Activated CD8-positive, alpha-beta memory T cell treated with anti-CD3 and anti-CD28 coated beads, Interleukin-2, amount 10 ng/mL, durations not matched to agents 7 days and 5 days (primary cell): ENCODE results near the gene FAM83B. TPM values are rescaled to one million over a fixed set of nuclear protein-coding genes. Genes with fewer than 3 reads are reported as not detected.

Experiments
- ATAC-seq: fragments of 150-1000 bp; cut with Tn5 transposase; one replicate; pipeline ENCODE4 v1.10.0; 2021; ENCODE audit warnings: moderate library complexity
- CTCF ChIA-PET: fragments of 350-600 bp; sonication (Branson Sonifier 250); formaldehyde crosslinking; loops from one replicate; lab custom pipeline; 2021; ENCODE audit warnings: antibody characterized with exemption; lab: Charles Lee
- DNase-seq: peaks from one replicate; pipeline ENCODE4 v3.0.0-alpha.2; 2020
- H3K27ac Mint-ChIP-seq: one replicate; pipeline ENCODE4 v1.8.0; 2021; ENCODE audit warnings: mild to moderate bottlenecking, mixed read lengths
- H3K27me3 Mint-ChIP-seq: one replicate; pipeline ENCODE4 v1.8.0; 2021; ENCODE audit warnings: mixed read lengths
- H3K36me3 Mint-ChIP-seq: one replicate; pipeline ENCODE4 v1.8.0; 2021; ENCODE audit warnings: mild to moderate bottlenecking, mixed read lengths
- H3K4me1 Mint-ChIP-seq: one replicate; pipeline ENCODE4 v1.8.0; 2021; ENCODE audit warnings: mixed read lengths
- H3K4me3 Mint-ChIP-seq: one replicate; pipeline ENCODE4 v1.8.0; 2021; ENCODE audit warnings: mild to moderate bottlenecking, moderate library complexity, mixed read lengths
- H3K9me3 Mint-ChIP-seq: one replicate; pipeline ENCODE4 v1.8.0; 2022; ENCODE audit warnings: low read depth, mixed read lengths
- total RNA-seq, 2 experiments: library from RNA; stranded (reverse); gene quantifications; one replicate each; pipeline ENCODE4 v1.2.3, GENCODE V29; 2021

FAM83B gene
- total RNA-seq, 2 experiments from 2014 or later = not detected

DNA sequence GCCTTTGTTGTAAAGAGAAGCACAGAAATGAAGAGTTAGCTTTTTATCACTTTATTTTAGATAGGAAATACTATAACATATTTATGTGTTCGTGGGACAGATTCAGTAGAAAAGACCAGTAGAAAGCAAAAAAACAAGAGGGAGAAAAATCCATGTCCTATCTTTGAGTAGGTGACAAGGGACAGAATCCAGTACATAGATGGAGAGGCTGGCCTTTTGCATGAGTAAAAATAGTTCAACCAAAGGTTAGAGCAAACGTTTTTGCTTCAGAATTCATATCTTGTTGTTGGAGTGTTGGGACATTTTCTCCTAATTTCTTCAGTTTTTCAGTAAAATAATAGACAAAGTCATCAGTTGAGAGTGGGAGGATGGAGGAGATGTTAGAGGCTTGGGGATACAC lies 19.6 kb upstream of the FAM83B start:
- CTCF ChIA-PET = no interaction called here
- no peak for ATAC-seq
- Mint-ChIP-seq H3K4me1 (no peaks in the 10 kb centered on the region), H3K9me3 (peaks cover 25% of the 10 kb centered on the region), H3K27me3 (no peaks in the 10 kb centered on the region), H3K36me3 (no peaks in the 10 kb centered on the region), H3K4me3 (no peak overlapping the region), H3K27ac (no peak overlapping the region)
- DNase-seq = no peak

DNA sequence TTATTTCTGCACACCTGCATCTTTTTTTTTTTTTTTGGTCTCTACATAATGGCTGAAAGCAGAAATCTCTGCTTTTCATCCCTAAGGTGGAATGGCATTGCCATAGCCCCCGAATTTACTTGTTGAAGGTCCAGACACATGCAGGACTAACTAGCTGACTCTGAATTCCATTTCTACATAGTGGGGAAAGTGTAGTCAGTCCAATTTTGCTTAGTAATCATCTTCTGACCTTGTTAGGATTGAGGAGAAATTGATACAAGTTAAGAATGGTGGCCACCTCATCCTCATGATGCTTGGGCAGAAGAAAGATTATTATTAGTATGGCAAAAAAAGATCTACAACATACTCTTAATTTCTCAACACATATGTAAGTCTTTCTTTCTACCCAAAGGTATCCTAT lies 16.4 kb upstream of the FAM83B start:
- ATAC-seq = no peak
- H3K4me3 Mint-ChIP-seq = no peak overlapping the region
- no peaks in the 10 kb centered on the region for H3K36me3 Mint-ChIP-seq
- CTCF ChIA-PET = no interaction called here
- no peaks in the 10 kb centered on the region for H3K4me1 Mint-ChIP-seq
- H3K27me3 Mint-ChIP-seq = no peaks in the 10 kb centered on the region
- peaks cover 22% of the 10 kb centered on the region for H3K9me3 Mint-ChIP-seq
- H3K27ac Mint-ChIP-seq = no peak overlapping the region
- no peak for DNase-seq

DNA sequence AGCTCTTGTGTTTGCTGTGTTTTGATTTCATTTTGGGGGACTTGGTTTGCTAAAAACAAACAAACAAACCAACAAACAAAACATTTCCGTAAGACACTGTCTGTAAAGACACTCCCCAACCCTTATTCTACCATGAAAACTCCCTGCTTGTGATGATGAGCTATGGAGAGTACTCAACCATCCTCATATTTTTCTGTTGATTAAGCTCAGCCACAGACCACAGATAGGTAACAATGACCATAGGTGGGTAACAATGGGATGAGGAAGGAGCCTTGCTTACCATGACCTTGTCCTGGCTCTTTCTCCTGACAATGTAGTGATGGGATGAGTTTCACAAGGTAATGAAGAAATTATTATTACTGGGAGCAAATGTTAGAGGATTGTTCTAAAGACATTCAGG lies 11.4 kb upstream of the FAM83B start:
- Mint-ChIP-seq H3K9me3 (peaks cover 5% of the 10 kb centered on the region), H3K27ac (no peak overlapping the region), H3K4me3 (no peak overlapping the region), H3K36me3 (no peaks in the 10 kb centered on the region), H3K27me3 (no peaks in the 10 kb centered on the region), H3K4me1 (no peaks in the 10 kb centered on the region)
- CTCF ChIA-PET = no interaction called here
- no peak for ATAC-seq
- no peak for DNase-seq

DNA sequence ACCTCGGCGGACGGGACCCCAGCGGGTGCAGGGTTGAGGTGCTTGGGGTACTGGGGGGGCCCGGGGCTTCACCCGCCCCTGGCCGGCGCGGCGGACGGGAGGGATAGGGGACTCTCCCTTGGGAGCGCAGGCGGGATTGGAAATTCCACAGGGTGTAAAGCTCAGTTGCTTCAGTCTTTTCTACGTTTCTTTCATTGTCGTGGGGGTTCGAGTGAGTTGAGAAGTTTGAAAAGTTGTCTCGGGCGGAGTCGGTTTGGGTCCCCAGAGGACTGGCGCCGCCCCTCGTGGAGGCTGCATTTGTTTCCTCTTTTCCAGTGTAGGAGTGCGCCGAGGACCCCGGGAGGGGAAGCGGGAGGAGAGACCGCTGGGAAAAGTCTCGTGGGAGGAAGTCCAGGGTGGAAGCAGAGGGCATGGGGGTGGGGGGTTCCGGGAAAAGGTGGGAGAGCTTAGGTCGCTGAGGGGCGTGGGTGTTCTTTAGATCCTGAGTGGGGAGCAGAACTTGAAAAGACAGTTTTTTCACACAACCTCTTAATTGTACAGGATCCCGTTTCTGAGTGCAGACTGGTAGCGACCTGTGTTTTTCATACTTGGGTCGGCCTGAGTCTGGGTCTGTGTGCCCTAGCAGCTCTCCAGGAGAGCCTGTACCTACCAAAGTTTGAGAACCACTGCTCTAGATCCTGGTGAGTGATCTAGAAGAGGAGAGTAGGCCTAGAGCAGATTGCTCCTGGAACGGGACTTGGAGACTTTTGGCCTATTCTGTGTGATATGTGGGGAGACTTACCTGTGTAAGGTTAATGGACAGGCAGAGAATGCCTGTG lies 495 bp downstream of the FAM83B start:
- H3K27me3 Mint-ChIP-seq = peaks cover 14% of the 10 kb centered on the region
- ATAC-seq (no peak), DNase-seq (no peak)
- H3K4me1 Mint-ChIP-seq = no peaks in the 10 kb centered on the region
- no peak overlapping the region for H3K27ac Mint-ChIP-seq
- no peak overlapping the region for H3K4me3 Mint-ChIP-seq
- CTCF ChIA-PET = no interaction called here
- H3K36me3 Mint-ChIP-seq = no peaks in the 10 kb centered on the region
- H3K9me3 Mint-ChIP-seq = peaks cover 2% of the 10 kb centered on the region

- Mint-ChIP-seq H3K36me3 (no peaks in the 10 kb centered on the region), H3K9me3 (peaks cover 2% of the 10 kb centered on the region), H3K27ac (no peak overlapping the region), H3K4me1 (no peaks in the 10 kb centered on the region), H3K27me3 (peaks cover 14% of the 10 kb centered on the region), H3K4me3 (no peak overlapping the region)
- no peak for ATAC-seq
- no peak for DNase-seq
- CTCF ChIA-PET = no interaction called here
These were observed 1.4 kb downstream of the FAM83B start for GRCh38 chr6:54847799-54848597.

GRCh38 chr6:54850114-54850513 lies 3.5 kb downstream of the FAM83B start:
- DNase-seq = no peak
- H3K9me3 Mint-ChIP-seq = no peaks in the 10 kb centered on the region
- no peaks in the 10 kb centered on the region for H3K4me1 Mint-ChIP-seq
- H3K4me3 Mint-ChIP-seq = no peak overlapping the region
- H3K27ac Mint-ChIP-seq = no peak overlapping the region
- H3K27me3 Mint-ChIP-seq = peaks cover 14% of the 10 kb centered on the region
- CTCF ChIA-PET = no interaction called here
- no peak for ATAC-seq
- no peaks in the 10 kb centered on the region for H3K36me3 Mint-ChIP-seq

DNA sequence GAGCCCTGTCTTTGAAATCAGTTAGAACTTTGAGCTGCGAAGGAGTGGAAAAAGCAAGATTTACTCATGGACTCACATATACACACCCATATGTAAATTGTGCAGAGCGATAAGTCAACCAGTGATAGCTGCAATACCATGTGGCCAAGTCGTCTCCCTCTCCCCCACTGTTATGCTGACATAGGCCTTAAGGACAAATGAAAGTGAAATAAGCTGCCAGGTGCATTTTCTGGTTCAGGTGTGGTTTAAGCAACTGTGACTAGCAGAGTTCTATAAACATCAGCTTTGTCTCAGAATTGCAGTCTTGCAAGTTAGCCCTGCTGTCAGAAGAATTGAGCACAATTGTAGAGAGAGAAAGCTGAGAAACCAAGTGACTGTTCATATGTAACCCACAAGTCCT lies 9.6 kb downstream of the FAM83B start:
- no peaks in the 10 kb centered on the region for H3K36me3 Mint-ChIP-seq
- no peaks in the 10 kb centered on the region for H3K4me1 Mint-ChIP-seq
- H3K27ac Mint-ChIP-seq = no peak overlapping the region
- CTCF ChIA-PET = no interaction called here
- ATAC-seq = no peak
- DNase-seq = no peak
- H3K9me3 Mint-ChIP-seq = no peaks in the 10 kb centered on the region
- no peaks in the 10 kb centered on the region for H3K27me3 Mint-ChIP-seq
- H3K4me3 Mint-ChIP-seq = no peak overlapping the region

- no peaks in the 10 kb centered on the region for H3K27me3 Mint-ChIP-seq
- DNase-seq = no peak
- ATAC-seq = no peak
- no peak overlapping the region for H3K4me3 Mint-ChIP-seq
- no peaks in the 10 kb centered on the region for H3K4me1 Mint-ChIP-seq
- CTCF ChIA-PET = no interaction called here
- H3K27ac Mint-ChIP-seq = no peak overlapping the region
- H3K9me3 Mint-ChIP-seq = peaks cover under 1% of the 10 kb centered on the region
- H3K36me3 Mint-ChIP-seq = no peaks in the 10 kb centered on the region
These were observed 13.6 kb downstream of the FAM83B start for GRCh38 chr6:54860132-54860531.

DNA sequence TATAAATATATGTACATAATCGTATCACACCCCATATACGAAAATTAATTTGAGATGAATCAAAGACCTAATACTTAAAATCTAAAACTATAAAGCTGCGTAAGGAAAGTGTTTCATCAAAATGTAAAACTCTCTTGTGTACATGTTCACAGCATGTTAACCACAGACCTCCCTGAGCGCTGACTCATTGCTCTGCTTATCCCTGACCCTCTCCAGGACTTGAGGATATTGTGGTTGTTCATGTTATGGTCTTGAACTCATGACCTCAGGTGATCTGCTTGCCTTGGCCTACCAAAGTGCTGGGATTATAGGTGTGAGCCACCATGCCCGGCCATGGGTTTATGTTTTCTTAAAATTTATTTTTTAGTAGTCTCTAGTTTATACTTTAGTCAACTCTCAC lies 14.2 kb downstream of the FAM83B start:
- H3K36me3 Mint-ChIP-seq = no peaks in the 10 kb centered on the region
- no peak overlapping the region for H3K4me3 Mint-ChIP-seq
- CTCF ChIA-PET = no interaction called here
- no peaks in the 10 kb centered on the region for H3K27me3 Mint-ChIP-seq
- ATAC-seq = no peak
- H3K9me3 Mint-ChIP-seq = peaks cover 3% of the 10 kb centered on the region
- no peak for DNase-seq
- no peak overlapping the region for H3K27ac Mint-ChIP-seq
- no peaks in the 10 kb centered on the region for H3K4me1 Mint-ChIP-seq

GRCh38 chr6:54861905-54862616 lies 15.5 kb downstream of the FAM83B start:
- CTCF ChIA-PET = no interaction called here
- DNase-seq (no peak), ATAC-seq (no peak)
- H3K4me1 Mint-ChIP-seq = no peaks in the 10 kb centered on the region
- H3K9me3 Mint-ChIP-seq = peaks cover 3% of the 10 kb centered on the region
- H3K27me3 Mint-ChIP-seq = no peaks in the 10 kb centered on the region
- no peak overlapping the region for H3K4me3 Mint-ChIP-seq
- H3K27ac Mint-ChIP-seq = no peak overlapping the region
- no peaks in the 10 kb centered on the region for H3K36me3 Mint-ChIP-seq

- no peak for ATAC-seq
- Mint-ChIP-seq H3K27ac (no peak overlapping the region), H3K4me1 (no peaks in the 10 kb centered on the region), H3K27me3 (no peaks in the 10 kb centered on the region), H3K9me3 (peaks cover 3% of the 10 kb centered on the region), H3K4me3 (no peak overlapping the region), H3K36me3 (no peaks in the 10 kb centered on the region)
- no peak for DNase-seq
- CTCF ChIA-PET = no interaction called here
These were observed 17.7 kb downstream of the FAM83B start for GRCh38 chr6:54864272-54864671.

DNA sequence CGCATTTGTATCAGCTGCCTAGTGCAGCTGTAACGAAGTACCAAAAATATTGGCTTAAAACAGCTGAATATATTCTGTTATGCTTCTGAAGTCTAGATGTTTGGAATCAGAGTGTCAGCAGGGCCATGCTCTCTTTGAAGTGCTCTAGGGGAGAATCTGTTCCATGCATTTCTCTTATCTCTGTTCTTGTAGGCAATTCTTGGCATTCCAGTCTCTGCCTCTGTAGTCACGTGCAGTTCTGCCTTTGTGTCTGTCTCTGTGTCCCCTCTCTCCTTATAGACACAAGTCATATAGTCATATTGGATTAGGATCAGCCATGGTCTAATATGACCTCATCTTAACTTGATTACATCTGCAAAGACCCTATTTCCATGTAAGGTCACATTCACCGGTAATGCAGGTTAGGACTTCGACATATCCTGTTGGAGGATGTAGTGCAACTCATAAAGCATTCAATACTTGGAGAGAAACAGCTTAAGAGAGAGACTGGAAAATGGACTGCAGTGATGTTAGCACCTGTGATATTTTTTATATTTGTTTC lies 18.6 kb downstream of the FAM83B start:
- no peaks in the 10 kb centered on the region for H3K27me3 Mint-ChIP-seq
- H3K4me3 Mint-ChIP-seq = no peak overlapping the region
- CTCF ChIA-PET = no interaction called here
- DNase-seq (no peak), ATAC-seq (no peak)
- peaks cover 3% of the 10 kb centered on the region for H3K9me3 Mint-ChIP-seq
- H3K4me1 Mint-ChIP-seq = no peaks in the 10 kb centered on the region
- no peaks in the 10 kb centered on the region for H3K36me3 Mint-ChIP-seq
- H3K27ac Mint-ChIP-seq = no peak overlapping the region

DNA sequence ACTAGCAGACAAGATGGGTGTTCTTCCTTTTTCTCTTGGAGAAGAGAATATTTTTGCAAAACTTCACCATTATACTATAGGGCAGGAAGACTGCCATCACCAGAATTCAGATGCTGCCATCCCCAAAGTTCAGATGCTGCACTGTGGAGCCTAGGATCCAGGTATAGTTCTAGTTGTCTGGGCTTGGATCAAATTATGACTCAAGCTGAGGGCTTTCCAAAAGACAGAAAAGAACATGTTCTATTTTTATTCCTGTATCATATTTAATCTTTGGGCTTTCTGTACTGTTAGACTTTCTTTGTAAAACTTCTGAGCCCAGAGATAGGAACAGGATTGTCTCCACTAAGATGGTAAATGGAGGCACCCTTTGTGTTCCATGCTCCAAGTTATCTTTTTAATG lies 22.0 kb downstream of the FAM83B start:
- CTCF ChIA-PET = no interaction called here
- Mint-ChIP-seq H3K27me3 (no peaks in the 10 kb centered on the region), H3K27ac (no peak overlapping the region)

More for the DNA sequence above, 22.0 kb downstream of the FAM83B start:
- ATAC-seq = no peak
- Mint-ChIP-seq H3K9me3 (peaks cover 3% of the 10 kb centered on the region), H3K4me1 (no peaks in the 10 kb centered on the region), H3K4me3 (no peak overlapping the region), H3K36me3 (no peaks in the 10 kb centered on the region)
- no peak for DNase-seq
